ENCODE measurements around the gene C11orf24. TPM values are rescaled to one million over a fixed set of nuclear protein-coding genes. Genes with fewer than 3 reads are reported as not detected.

Gene C11orf24
- total RNA-seq, 2 donors from 2014 or later = 25.1 to 61.0 TPM

DNA sequence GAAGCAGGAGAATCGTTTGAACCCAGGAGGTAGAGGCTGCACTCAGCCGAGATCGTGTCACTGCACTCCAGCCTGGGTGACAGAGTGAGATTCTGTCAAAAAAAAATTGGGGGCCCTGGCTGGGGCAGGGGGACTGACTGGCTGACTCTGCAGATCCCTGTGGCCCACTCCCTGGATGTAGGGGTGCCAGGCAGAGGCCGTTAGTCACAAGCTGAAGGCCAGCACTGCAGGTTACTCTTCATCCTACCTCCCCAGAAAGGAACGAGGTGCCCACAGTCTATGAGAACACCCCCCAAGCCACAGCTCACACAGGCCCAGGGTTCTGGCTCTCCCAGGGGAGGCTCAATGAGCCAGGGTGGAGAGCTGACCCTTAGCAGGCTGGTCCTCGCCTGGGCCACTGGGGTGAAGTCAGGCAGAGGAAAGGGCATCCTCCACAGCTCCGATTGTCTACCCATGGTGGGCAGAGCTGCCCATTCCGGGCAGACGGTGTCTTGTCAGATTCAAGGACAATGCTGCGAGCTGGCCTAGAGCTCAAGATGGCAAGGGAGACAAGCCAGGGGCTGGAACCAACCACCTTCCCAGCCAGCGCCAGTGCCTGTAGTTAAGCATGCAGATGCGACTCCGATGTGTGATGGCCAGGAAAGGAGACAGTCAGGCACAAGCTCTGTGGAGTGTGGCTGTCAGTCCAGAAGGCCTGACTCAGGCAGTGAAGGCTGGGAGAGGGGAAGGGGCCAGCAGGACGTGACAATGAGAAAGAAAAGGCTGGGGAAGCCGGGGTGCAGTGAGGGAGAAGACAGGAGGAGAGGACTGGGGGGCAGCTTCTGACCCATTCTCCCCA lies 12.4 kb downstream of the C11orf24 start:
- Histone ChIP-seq H3K27me3 (replicated peaks; ENCODE audit: insufficient read depth) (no peaks in the 10 kb centered on the region), H3K4me1 (replicated peaks) (no peaks in the 10 kb centered on the region), H3K36me3 (peaks cover 0 to 8% of the 10 kb centered on the region in 2 donors), H3K27ac (no peak overlapping the region), H3K4me3 (no peak overlapping the region), H3K9me3 (no peaks in the 10 kb centered on the region)
- intact Hi-C loops (cut with DNase I) = loop anchor here (5.0 kb wide), 1 partner anchor 123 kb away; no protein-coding TSS in a partner anchor
- 88% methylated on average over 15 of the region's 15 CpGs for WGBS
- no peak for DNase-seq (ENCODE audit: low spot score)
- TF ChIP-seq POLR2AphosphoS5 (IDR thresholded peaks at IDR 0.05) = no peak
- no peak for TF ChIP-seq POLR2A (IDR thresholded peaks at IDR 0.05)
- TF ChIP-seq, protein P1, sequence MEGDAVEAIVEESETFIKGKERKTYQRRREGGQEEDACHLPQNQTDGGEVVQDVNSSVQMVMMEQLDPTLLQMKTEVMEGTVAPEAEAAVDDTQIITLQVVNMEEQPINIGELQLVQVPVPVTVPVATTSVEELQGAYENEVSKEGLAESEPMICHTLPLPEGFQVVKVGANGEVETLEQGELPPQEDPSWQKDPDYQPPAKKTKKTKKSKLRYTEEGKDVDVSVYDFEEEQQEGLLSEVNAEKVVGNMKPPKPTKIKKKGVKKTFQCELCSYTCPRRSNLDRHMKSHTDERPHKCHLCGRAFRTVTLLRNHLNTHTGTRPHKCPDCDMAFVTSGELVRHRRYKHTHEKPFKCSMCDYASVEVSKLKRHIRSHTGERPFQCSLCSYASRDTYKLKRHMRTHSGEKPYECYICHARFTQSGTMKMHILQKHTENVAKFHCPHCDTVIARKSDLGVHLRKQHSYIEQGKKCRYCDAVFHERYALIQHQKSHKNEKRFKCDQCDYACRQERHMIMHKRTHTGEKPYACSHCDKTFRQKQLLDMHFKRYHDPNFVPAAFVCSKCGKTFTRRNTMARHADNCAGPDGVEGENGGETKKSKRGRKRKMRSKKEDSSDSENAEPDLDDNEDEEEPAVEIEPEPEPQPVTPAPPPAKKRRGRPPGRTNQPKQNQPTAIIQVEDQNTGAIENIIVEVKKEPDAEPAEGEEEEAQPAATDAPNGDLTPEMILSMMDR (IDR thresholded peaks at IDR 0.05) = no peak

DNA sequence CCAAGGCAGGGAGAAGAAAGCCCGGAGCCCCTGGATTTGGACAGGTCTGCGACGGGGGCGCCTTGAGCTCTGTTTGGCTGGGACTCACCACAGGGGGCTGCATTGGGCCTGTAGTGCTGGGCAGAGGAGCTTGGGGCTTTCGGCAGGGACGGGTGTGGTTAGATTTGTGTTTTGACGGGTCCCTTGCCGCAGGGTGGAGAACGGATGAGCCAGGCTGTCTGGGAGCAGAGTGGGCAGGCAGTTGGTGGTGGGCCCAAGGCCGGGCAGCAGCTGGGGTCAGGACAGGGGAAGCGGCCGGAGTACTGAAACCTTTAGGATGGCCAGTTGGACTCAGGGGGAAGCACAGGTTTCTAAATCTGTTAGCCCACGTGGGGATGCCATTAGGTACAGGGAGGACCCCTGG lies 13.4 kb downstream of the C11orf24 start:
- no peak for DNase-seq (ENCODE audit: low spot score)
- Histone ChIP-seq H3K9me3 (no peaks in the 10 kb centered on the region), H3K27ac (no peak overlapping the region), H3K27me3 (replicated peaks; ENCODE audit: insufficient read depth) (no peaks in the 10 kb centered on the region), H3K4me1 (replicated peaks) (no peaks in the 10 kb centered on the region), H3K4me3 (no peak overlapping the region), H3K36me3 (peaks cover 0 to 4% of the 10 kb centered on the region in 2 donors)
- intact Hi-C loops (cut with DNase I) = loop anchor here (5.0 kb wide), 1 partner anchor 124 kb away; no protein-coding TSS in a partner anchor
- TF ChIP-seq POLR2A (IDR thresholded peaks at IDR 0.05) (no peak), POLR2AphosphoS5 (IDR thresholded peaks at IDR 0.05) (no peak)
- TF ChIP-seq, protein P1 (IDR thresholded peaks at IDR 0.05) = no peak
- 88% methylated on average over 13 of the region's 13 CpGs for WGBS

DNA sequence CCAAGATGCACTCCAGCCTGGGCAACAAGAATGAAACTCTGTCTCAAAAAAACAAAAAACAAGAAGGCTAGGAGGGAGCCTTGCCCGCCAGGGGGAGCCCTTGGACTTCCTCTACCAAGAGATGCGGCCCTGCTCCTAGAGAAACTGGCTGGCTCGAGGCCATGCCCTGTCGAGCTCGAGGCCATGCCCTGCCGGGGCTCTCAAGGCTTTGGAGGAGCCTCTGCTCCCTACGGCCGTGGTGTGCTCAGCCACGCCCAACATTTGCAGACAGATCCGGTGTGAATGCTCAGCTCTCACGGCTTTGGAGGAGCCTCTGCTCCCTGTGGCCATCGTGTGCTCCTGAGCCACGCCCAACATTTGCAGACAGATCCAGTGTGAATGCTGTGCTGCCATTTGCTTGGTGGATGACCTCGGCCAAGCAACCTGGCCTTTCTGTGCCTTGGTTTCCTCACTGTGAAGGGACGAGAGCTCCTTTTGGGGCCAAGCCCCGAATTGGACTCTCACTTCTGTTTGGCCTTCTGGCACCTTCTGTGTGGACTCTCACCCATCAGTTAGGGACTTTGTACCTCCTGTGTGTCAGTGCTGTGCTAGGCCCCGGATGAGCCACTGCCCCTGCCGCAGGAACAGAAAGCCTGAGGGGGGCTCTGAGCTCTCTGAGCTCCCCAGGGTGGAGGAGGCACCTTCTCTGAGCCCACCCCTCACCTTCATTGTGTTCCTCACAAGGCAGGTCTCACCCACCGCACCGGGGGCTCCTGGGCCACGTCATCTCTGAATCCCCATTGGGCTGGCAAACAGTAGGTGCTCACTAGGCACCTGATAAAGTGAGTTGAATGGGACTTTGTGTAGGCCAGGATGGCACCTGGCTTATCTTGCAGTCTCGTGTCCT lies 14.1 kb downstream of the C11orf24 start:
- intact Hi-C loops (cut with DNase I) = loop anchor here (2.0 to 5.0 kb wide), 3 partner anchors 39 to 187 kb away; no protein-coding TSS in a partner anchor
- H3K9me3 ChIP-seq = no peaks in the 10 kb centered on the region
- peak; percentile 94 for DNase-seq (ENCODE audit: low spot score)
- peaks cover 0 to 4% of the 10 kb centered on the region in 2 donors for H3K36me3 ChIP-seq
- TF ChIP-seq, protein P1 (IDR thresholded peaks at IDR 0.05) = peak; percentile 83 to 95 (median 88)
- TF ChIP-seq POLR2A (IDR thresholded peaks at IDR 0.05) (no peak), POLR2AphosphoS5 (IDR thresholded peaks at IDR 0.05) (peak; percentile 52)
- H3K4me3 ChIP-seq = no peak overlapping the region
- WGBS = 32% methylated on average over 22 of the region's 22 CpGs
- no peaks in the 10 kb centered on the region for H3K27me3 ChIP-seq (replicated peaks; ENCODE audit: insufficient read depth)
- H3K27ac ChIP-seq = no peak overlapping the region
- H3K4me1 ChIP-seq (replicated peaks) = no peaks in the 10 kb centered on the region

DNA sequence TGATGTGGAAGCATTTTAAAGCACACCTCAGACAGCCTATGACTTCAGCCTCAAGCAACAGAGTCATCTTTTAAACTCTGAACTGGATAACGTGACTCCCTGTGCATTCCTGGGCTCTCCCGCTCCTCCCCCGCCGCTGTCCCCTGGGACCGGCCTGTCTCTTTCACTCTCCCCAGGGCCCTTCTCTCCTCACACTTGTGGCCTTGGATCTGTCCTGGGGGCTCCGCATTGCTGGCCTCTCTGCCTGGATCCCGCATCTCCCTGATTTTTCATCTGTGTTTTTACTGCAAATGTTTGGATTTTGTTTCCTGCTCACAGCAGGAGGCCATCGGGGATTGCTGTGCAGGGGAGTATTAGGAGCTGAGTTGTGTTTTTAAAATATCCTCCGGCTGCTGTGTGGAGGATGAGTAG lies 15.4 kb downstream of the C11orf24 start:
- DNase-seq (ENCODE audit: low spot score) = no peak
- Histone ChIP-seq H3K27ac (no peak overlapping the region), H3K36me3 (no peaks in the 10 kb centered on the region), H3K4me3 (no peak overlapping the region), H3K4me1 (replicated peaks) (no peaks in the 10 kb centered on the region), H3K9me3 (no peaks in the 10 kb centered on the region), H3K27me3 (replicated peaks; ENCODE audit: insufficient read depth) (no peaks in the 10 kb centered on the region)
- intact Hi-C loops (cut with DNase I) = loop anchor here (2.0 to 5.0 kb wide), 3 partner anchors 40 to 188 kb away; no protein-coding TSS in a partner anchor
- 65% methylated on average over 9 of the region's 9 CpGs for WGBS
- TF ChIP-seq POLR2AphosphoS5 (IDR thresholded peaks at IDR 0.05) (no peak), POLR2A (IDR thresholded peaks at IDR 0.05) (no peak)
- TF ChIP-seq, protein P1 (IDR thresholded peaks at IDR 0.05) = no peak
